H1 (cell line): ENCODE measurements around the gene CLEC18C. TPM values are rescaled to one million over a fixed set of nuclear protein-coding genes. Genes with fewer than 3 reads are reported as not detected.
"Not testable (repeated sequence)": the region's sequence is repeated elsewhere in the genome, so short reads cannot be mapped to it uniquely, and the experiment has no call there.

Experiments
- CTCF ChIA-PET: fragments of 300-600 bp; sonication (Branson Sonifier 250); formaldehyde crosslinking; loops from one replicate; lab custom pipeline; 2021; ENCODE audit not compliant: partially characterized antibody; lab: Charles Lee
- POLR2A ChIA-PET: fragments of 300-600 bp; sonication (Branson Sonifier 250); formaldehyde crosslinking; loops from one replicate; lab custom pipeline; 2021; ENCODE audit warnings: inconsistent platforms; ENCODE audit not compliant: partially characterized antibody; lab: Charles Lee
- DNase-seq, 2 experiments: peaks; one replicate each; pipeline versions ENCODE4 v3.0.0 to v3.0.0-alpha.2; 2010 to 2022; ENCODE audit warnings: low spot score in 2 of 2, low read depth in 1 of 2, mixed read lengths in 1 of 2
- FAIRE-seq: peaks from 2 replicates; lab custom pipeline; 2011; peaks lifted over from hg19 to GRCh38; lab: Jason Lieb, UNC
- H2AFZ ChIP-seq: 2 replicates; pipeline ENCODE4 v1.8.1; 2012; ENCODE audit warnings: low read length, inconsistent platforms
- H2AK5ac ChIP-seq: 2 replicates; pipeline ENCODE4 v1.6.1; 2013; ENCODE audit warnings: low read depth, low read length
- H2BK120ac ChIP-seq: replicated peaks from 2 replicates; pipeline ENCODE3; 2013; ENCODE audit warnings: low read depth, low read length, inconsistent platforms
- H2BK12ac ChIP-seq: 2 replicates; pipeline ENCODE4 v1.6.1; 2013; ENCODE audit warnings: low read depth, low read length
- H2BK15ac ChIP-seq: 2 replicates; pipeline ENCODE4 v1.6.1; 2013; ENCODE audit warnings: low read length
- H2BK20ac ChIP-seq: 2 replicates; pipeline ENCODE4 v1.6.1; 2013; ENCODE audit warnings: low read length
- H2BK5ac ChIP-seq: 2 replicates; pipeline ENCODE4 v1.6.1; 2013; ENCODE audit warnings: low read depth, low read length
- H3K14ac ChIP-seq: 2 replicates; pipeline ENCODE4 v1.6.1; 2013; ENCODE audit warnings: inconsistent platforms; ENCODE audit not compliant: insufficient read length
- H3K18ac ChIP-seq: 2 replicates; pipeline ENCODE4 v1.6.1; 2013; ENCODE audit warnings: low read length; ENCODE audit errors: extremely low read depth
- H3K23ac ChIP-seq: 2 replicates; pipeline ENCODE4 v1.6.1; 2013; ENCODE audit warnings: inconsistent platforms; ENCODE audit not compliant: insufficient read length
- H3K23me2 ChIP-seq: 2 replicates; pipeline ENCODE4 v1.6.1; 2013; ENCODE audit warnings: low read depth, low read length
- H3K27ac ChIP-seq: 2 replicates; pipeline ENCODE4 v1.6.1; 2011; ENCODE audit warnings: low read depth, low read length, inconsistent platforms
- H3K27me3 ChIP-seq, 4 experiments: replicated peaks in 1 of 4; 1 replicate in 1 of 4; 2 replicates in 3 of 4; pipeline versions ENCODE4 v1.6.1 to v1.8.1; 2011 to 2013; ENCODE audit warnings: low read length in 3 of 4, mild to moderate bottlenecking in 3 of 4, inconsistent platforms in 2 of 4, mixed read lengths in 2 of 4, moderate library complexity in 1 of 4; ENCODE audit not compliant: control insufficient read depth in 3 of 4, insufficient read depth in 3 of 4; ENCODE audit errors: extremely low read depth in 1 of 4
- H3K36me3 ChIP-seq, 4 experiments: 2 replicates each; pipeline versions ENCODE4 v1.6.1 to v1.8.1; 2011 to 2013; ENCODE audit warnings: mild to moderate bottlenecking in 4 of 4, low read length in 3 of 4, moderate library complexity in 2 of 4, control low read depth in 1 of 4, inconsistent platforms in 1 of 4; ENCODE audit not compliant: insufficient read depth in 4 of 4, control insufficient read depth in 2 of 4
- H3K4ac ChIP-seq: replicated peaks from 2 replicates; pipeline ENCODE3; 2013; ENCODE audit warnings: low read length, low read depth, mixed read lengths, inconsistent platforms; ENCODE audit not compliant: insufficient read length
- H3K4me1 ChIP-seq, 4 experiments: replicated peaks in 1 of 4; 1 replicate in 1 of 4; 2 replicates in 3 of 4; pipeline versions ENCODE4 v1.6.1 to v1.8.1; 2011 to 2013; ENCODE audit warnings: low read length in 3 of 4, inconsistent platforms in 2 of 4, mixed read lengths in 1 of 4; ENCODE audit not compliant: insufficient read depth in 4 of 4, control insufficient read depth in 3 of 4
- H3K4me2 ChIP-seq, 2 experiments: 2 replicates each; pipeline versions ENCODE4 v1.6.1 to v1.8.1; 2011 to 2013; ENCODE audit warnings: low read depth in 2 of 2, low read length in 2 of 2, control low read depth in 1 of 2, inconsistent platforms in 1 of 2, mild to moderate bottlenecking in 1 of 2; ENCODE audit not compliant: insufficient read depth in 1 of 2
- H3K4me3 ChIP-seq, 4 experiments: fragments of 200-600, 300-600 bp in 1 of 4; sonication (generic), shearing (Covaris generic), sonication (Bioruptor Twin) in 1 of 4; 2 replicates each; pipeline versions ENCODE4 v1.5.1 to v1.8.1; 2011 to 2016; ENCODE audit warnings: low read length in 4 of 4, low read depth in 3 of 4, control low read depth in 2 of 4, inconsistent platforms in 2 of 4, mild to moderate bottlenecking in 2 of 4, mixed read lengths in 1 of 4, moderate library complexity in 1 of 4; ENCODE audit not compliant: insufficient read depth in 2 of 4; ENCODE audit errors: extremely low read depth in 1 of 4
- H3K56ac ChIP-seq: replicated peaks from 2 replicates; pipeline ENCODE3; 2013; ENCODE audit warnings: low read depth, mild to moderate bottlenecking, mixed read lengths, low read length, inconsistent platforms; ENCODE audit not compliant: insufficient read length
- H3K79me1 ChIP-seq: 2 replicates; pipeline ENCODE4 v1.6.1; 2013; ENCODE audit warnings: low read depth, low read length, control low read depth
- H3K79me2 ChIP-seq, 2 experiments: 2 replicates each; pipeline versions ENCODE4 v1.6.1 to v1.8.1; 2012 to 2013; ENCODE audit warnings: low read length in 2 of 2, mild to moderate bottlenecking in 2 of 2, inconsistent platforms in 1 of 2; ENCODE audit not compliant: insufficient read depth in 2 of 2, control insufficient read depth in 1 of 2
- H3K9ac ChIP-seq, 4 experiments: replicated peaks in 1 of 4; 1 replicate in 1 of 4; 2 replicates in 3 of 4; pipeline versions ENCODE4 v1.6.1 to v1.8.1; 2011 to 2013; ENCODE audit warnings: low read depth in 3 of 4, low read length in 3 of 4, control low read depth in 2 of 4, mild to moderate bottlenecking in 2 of 4, moderate library complexity in 2 of 4, inconsistent platforms in 1 of 4; ENCODE audit errors: extremely low read depth in 1 of 4
- H3K9me3 ChIP-seq, 2 experiments: 2 replicates each; pipeline versions ENCODE4 v1.6.1 to v1.8.1; 2012 to 2013; ENCODE audit warnings: mild to moderate bottlenecking in 2 of 2, moderate library complexity in 2 of 2, control low read depth in 1 of 2, inconsistent platforms in 1 of 2, low read depth in 1 of 2, low read length in 1 of 2, mixed read lengths in 1 of 2; ENCODE audit not compliant: insufficient read depth in 2 of 2
- H4K20me1 ChIP-seq, 2 experiments: replicated peaks in 1 of 2; 2 replicates each; pipeline versions ENCODE3 to v1.8.1; 2011 to 2013; ENCODE audit warnings: inconsistent platforms in 2 of 2, low read length in 2 of 2, mild to moderate bottlenecking in 1 of 2; ENCODE audit not compliant: insufficient read depth in 2 of 2, control insufficient read depth in 1 of 2
- H4K5ac ChIP-seq: 2 replicates; pipeline ENCODE4 v1.6.1; 2013; ENCODE audit warnings: low read length, low read depth, mixed read lengths, inconsistent platforms; ENCODE audit not compliant: insufficient read length
- H4K8ac ChIP-seq: 2 replicates; pipeline ENCODE4 v1.8.0; 2013; ENCODE audit warnings: mild to moderate bottlenecking, moderate library complexity, low read length, inconsistent platforms; ENCODE audit not compliant: insufficient read depth; ENCODE audit errors: extremely low read depth
- H4K91ac ChIP-seq: replicated peaks from 2 replicates; pipeline ENCODE3; 2013; ENCODE audit warnings: low read length, mixed read lengths, inconsistent platforms; ENCODE audit not compliant: insufficient read length
- WGBS, 2 experiments: shearing (Covaris generic) in 1 of 2; methylation state at CpG; one replicate each; pipeline versions ENCODE4 v1.1.6 to v1.1.7; 2013 to 2015; ENCODE audit warnings: low lambda C conversion rate in 2 of 2, mixed read lengths in 2 of 2, inconsistent platforms in 1 of 2, low coverage in 1 of 2, missing lambda C conversion rate in 1 of 2; ENCODE audit not compliant: insufficient replicate concordance in 2 of 2, insufficient coverage in 1 of 2, insufficient read length in 1 of 2; ENCODE audit errors: extremely low coverage in 1 of 2, missing lambda C conversion rate in 1 of 2; 5-methylcytosine and 5-hydroxymethylcytosine counted together
- polyA plus RNA-seq, 7 experiments: library from polyadenylated mRNA; depleted of rRNA in 3 of 7; stranded (reverse) in 5 of 7; unstranded in 2 of 7; fragments of >200 nt in 5 of 7; fragments of 200-250 nt in 2 of 7; gene quantifications; 1 replicate in 5 of 7; 2 replicates in 1 of 7; 4 replicates in 1 of 7; pipeline versions ENCODE4 v1.2.1 to v1.2.3, GENCODE V29; 2011 to 2013; ENCODE audit warnings: missing spikeins in 2 of 7, mixed read lengths in 2 of 7
- total RNA-seq: library from RNA; stranded (reverse); fragmentation: NEBNext Ultra II Directional; extraction: Animal tissue kit (Norgen Biotek cat#: 25700); gene quantifications from 2 replicates; pipeline ENCODE4 v1.2.1, GENCODE V29; 2021

Gene CLEC18C
- total and polyA plus RNA-seq, 2 of the 8 experiments (the other 6 are each of a cell fraction or from before 2014, with no cell fraction given) = 0.11 TPM; not detected in 1

DNA sequence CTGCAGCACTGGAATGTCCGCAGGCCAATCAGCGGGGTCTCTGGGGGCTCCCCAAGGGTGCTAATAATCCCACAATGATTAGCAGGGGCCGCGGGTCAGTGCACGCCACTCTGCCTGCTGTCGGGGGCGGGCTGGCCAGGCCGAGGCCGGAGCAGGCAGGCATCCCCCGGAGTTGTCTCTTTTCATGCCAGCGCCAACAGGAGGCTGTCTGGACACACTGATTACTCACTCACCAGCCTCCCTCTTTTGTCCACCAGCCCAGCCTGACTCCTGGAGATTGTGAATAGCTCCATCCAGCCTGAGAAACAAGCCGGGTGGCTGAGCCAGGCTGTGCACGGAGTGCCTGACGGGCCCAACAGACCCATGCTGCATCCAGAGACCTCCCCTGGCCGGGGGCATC lies 329 bp downstream of the CLEC18C start:
- H4K20me1 ChIP-seq, H2BK20ac ChIP-seq, H3K4me3 ChIP-seq, H2BK15ac ChIP-seq, H2AFZ ChIP-seq, H3K27ac ChIP-seq, H3K23me2 ChIP-seq, CTCF ChIA-PET, H3K36me3 ChIP-seq, H2AK5ac ChIP-seq, H2BK12ac ChIP-seq, H3K18ac ChIP-seq, H2BK120ac ChIP-seq, H4K5ac ChIP-seq, H3K23ac ChIP-seq, H3K79me1 ChIP-seq, H4K91ac ChIP-seq, H3K9me3 ChIP-seq, H4K8ac ChIP-seq, DNase-seq, H3K56ac ChIP-seq, H2BK5ac ChIP-seq, H3K4me1 ChIP-seq, H3K4me2 ChIP-seq, POLR2A ChIA-PET, H3K4ac ChIP-seq, H3K27me3 ChIP-seq, H3K79me2 ChIP-seq, FAIRE-seq, H3K14ac ChIP-seq, H3K9ac ChIP-seq: not testable (repeated sequence)
- 68% methylated on average over 5 of the region's 15 CpGs; no CpG with 5 or more reads in 1 of the 2 experiments for WGBS, 2 experiments

DNA sequence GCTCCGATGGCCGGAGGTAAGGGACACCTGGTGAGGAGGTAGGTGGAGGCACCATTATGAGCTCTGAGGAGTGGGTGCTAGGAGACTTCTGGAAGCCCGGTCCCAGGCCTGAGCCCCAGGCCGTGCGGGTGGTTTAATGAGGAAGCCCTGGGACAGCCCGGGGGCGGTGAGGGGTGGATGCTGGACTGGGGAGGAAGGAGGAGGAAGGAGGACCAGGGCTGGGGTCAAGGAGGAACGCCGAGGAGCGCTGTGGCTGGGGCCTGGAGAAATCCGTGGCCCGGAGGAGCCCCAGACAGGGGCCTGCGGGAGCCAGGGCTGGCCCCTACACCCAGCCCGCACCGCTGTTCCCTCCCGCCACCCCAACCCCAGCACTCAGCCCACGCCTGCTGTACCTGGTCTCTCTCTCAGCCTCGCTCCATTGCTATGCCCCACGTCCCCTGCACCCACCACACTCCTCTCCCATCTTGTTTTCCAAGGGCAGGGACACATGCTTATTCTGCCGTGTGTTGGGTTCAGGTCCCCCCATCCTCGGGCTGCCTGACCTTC lies 873 bp downstream of the CLEC18C start:
- WGBS, 2 experiments = no CpG with 5 or more reads among the region's 21 CpGs
- H3K4ac ChIP-seq, H4K5ac ChIP-seq, H2BK120ac ChIP-seq, H4K91ac ChIP-seq, H2BK5ac ChIP-seq, H3K23me2 ChIP-seq, H3K27me3 ChIP-seq, H3K23ac ChIP-seq, CTCF ChIA-PET, H3K79me1 ChIP-seq, H3K18ac ChIP-seq, H2BK15ac ChIP-seq, H2BK20ac ChIP-seq, H4K20me1 ChIP-seq, H3K9me3 ChIP-seq, H3K4me3 ChIP-seq, H2BK12ac ChIP-seq, H3K79me2 ChIP-seq, H3K56ac ChIP-seq, H3K9ac ChIP-seq, H3K4me2 ChIP-seq, DNase-seq, H3K14ac ChIP-seq, H3K4me1 ChIP-seq, POLR2A ChIA-PET, H4K8ac ChIP-seq, H2AK5ac ChIP-seq, H3K27ac ChIP-seq, H2AFZ ChIP-seq, FAIRE-seq, H3K36me3 ChIP-seq: not testable (repeated sequence)
